A549 (cell line): ENCODE data around the gene IL21.
"Not testable (repeated sequence)": the region's sequence is repeated elsewhere in the genome, so short reads cannot be mapped to it uniquely, and the experiment has no call there.

Experiments used
- CHD2 ChIP-seq: fragments of 150-350 bp; IDR thresholded peaks from 2 replicates; pipeline ENCODE4 v1.6.1; 2014; ENCODE audit warnings: low read length; ENCODE audit not compliant: partially characterized antibody
- CTCF ChIP-seq: fragments of >200 bp; sonication (Bioruptor Twin); formaldehyde crosslinking; IDR thresholded peaks from 3 replicates; pipeline ENCODE4 v1.5.1; 2016
- HOXB13 ChIP-seq: fragments of 250-450 bp; sonication (Bioruptor Pico); IDR thresholded peaks from 2 replicates; pipeline ENCODE4 v1.5.0; 2020; ENCODE audit warnings: low read depth, mild to moderate bottlenecking, moderate library complexity
- POLR2A ChIP-seq: IDR thresholded peaks from 2 replicates; pipeline ENCODE4 v1.6.1; 2012; ENCODE audit warnings: mild to moderate bottlenecking, low read length
- REST ChIP-seq: fragments of 200-600 bp; sonication (generic); IDR thresholded peaks from 2 replicates; pipeline ENCODE4 v1.6.1; 2016; ENCODE audit warnings: antibody characterized with exemption, mild to moderate bottlenecking, moderate library complexity
- RFX5 ChIP-seq: fragments of 450-650 bp; IDR thresholded peaks from 2 replicates; pipeline ENCODE4 v1.7.1; 2014; ENCODE audit warnings: antibody characterized with exemption, mild to moderate bottlenecking, moderate library complexity
- USF2 ChIP-seq: fragments of 450-650 bp; IDR thresholded peaks from 2 replicates; pipeline ENCODE4 v1.6.1; 2014; ENCODE audit warnings: antibody characterized with exemption

- not testable (repeated sequence) for TF ChIP-seq CTCF; USF2; POLR2A; CHD2; RFX5; HOXB13 (CRISPR knock-in tag); REST
These were observed 35.7 kb upstream of the IL21 start for GRCh38 chr4:122656583-122656982.
